Inflammatory macrophage treated with lipopolysaccharide for 1 hour (primary cell): ENCODE measurements around the gene GNAL.
"Not testable (repeated sequence)": the region's sequence is repeated elsewhere in the genome, so short reads cannot be mapped to it uniquely, and the experiment has no call there.

Experiments
- DNase-seq, 2 donors: peaks; one replicate each; pipeline ENCODE4 v3.0.0-alpha.2; 2020 to 2022

Gene GNAL

DNA sequence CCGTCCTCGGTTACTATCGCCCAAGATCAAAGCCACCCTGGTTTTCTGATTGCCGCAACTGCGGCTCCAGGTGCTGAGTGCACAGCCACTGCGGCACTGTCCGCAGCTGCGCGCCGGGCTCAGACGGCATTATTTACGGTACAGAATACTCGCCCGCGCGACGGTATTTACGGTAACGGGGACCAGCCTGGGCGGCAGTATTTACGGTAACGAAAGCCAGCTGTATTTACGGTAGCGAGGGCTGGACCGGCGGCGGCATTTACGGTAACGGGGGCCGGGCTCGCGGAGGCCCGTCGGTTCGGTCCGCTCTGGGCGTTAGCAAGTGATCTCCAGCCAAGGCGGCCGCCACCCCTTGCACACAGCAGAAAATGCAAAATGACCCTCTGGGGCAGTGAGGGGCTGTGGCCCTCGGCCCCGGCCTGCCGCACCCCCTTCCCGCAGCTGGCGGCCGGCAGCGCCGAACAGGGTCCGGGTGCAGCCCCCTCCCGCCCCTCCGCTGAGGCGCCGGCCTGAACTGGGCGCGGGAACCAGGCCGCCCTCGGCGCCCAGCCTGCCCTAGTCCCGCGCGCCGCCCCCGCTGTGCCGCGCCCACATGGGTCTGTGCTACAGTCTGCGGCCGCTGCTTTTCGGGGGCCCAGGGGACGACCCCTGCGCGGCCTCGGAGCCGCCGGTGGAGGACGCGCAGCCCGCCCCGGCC, at the start of gene GNAL:
GNAL (plus strand) TSS at position 293 of the 697 bp plus-strand sequence; CDS start at position 593, 300 bp downstream.
- peak; percentile 37 to 57 for DNase-seq

DNA sequence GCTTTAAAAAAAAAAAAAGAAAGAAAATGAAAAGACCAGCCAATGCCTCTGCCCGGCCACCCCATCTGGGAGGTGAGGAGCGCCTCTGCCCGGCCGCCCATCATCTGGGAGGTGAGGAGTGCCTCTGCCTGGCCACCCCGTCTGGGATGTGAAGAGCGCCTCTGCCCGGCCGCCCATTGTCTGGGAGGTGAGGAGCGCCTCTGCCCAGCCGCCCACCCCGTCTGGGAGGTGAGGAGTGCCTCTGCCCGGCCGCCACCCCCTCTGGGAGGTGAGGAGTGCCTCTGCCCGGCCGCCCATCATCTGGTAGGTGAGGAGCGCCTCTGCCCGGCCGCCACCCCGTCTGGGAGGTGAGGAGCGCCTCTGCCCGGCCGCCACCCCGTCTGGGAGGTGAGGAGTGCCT, 41.8 kb upstream of the GNAL start:
- DNase-seq: not testable (repeated sequence)

DNA sequence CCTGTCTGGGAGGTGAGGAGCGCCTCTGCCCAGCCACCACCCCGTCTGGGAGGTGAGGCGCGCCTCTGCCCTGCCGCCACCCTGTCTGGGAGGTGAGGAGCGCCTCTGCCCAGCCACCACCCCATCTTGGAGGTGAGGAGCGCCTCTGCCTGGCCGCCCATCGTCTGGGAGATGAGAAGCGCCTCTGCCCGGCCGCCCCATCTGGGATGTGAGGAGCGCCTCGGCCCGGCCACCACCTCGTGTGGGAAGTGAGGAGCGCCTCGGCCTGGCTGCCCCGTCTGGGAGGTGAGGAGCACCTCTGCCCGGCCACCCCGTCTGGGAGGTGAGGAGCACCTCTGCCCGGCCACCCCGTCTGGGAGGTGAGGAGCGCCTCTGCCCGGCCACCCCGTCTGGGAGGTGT, 41.3 kb upstream of the GNAL start:
- not testable (repeated sequence) for DNase-seq

DNA sequence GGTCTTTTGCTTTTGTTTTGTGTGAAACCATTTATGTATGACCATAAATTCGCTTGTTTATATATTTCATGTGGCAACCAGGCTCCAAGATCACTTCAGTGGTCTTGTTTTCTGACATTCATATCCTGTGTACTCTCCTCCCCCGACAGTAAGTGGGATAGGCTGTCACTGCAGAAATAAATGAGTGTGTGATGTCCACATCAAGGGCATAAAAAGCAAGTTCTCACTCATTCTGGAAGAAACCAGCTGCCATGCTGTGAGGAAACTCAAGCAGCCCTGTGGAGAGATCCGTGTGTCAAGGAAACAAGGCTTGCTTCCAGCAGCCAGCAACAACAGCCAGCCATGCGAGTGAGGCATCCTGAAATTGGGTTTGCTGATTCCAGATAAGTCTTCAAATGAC, 39.2 kb upstream of the GNAL start:
- DNase-seq: no peak

DNA sequence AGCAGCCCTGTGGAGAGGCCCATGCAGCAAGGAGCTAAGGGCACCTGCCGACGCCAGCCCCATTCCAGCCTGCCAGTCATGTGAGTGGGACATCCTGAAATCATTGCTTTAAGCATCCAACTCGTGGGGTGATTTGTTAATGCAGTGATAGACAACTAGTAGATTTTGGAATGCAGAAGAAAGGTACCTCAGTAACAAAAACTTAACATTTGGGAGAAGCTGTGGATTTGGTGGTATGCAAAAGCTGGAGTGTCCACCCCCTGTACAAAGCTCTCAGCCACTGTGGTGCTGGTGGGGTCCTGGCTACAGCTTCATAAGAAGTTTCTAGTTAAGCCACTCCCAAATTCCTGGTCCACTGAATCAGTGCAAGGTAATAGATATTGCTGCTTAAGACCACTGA, 37.2 kb upstream of the GNAL start:
- no peak for DNase-seq

DNA sequence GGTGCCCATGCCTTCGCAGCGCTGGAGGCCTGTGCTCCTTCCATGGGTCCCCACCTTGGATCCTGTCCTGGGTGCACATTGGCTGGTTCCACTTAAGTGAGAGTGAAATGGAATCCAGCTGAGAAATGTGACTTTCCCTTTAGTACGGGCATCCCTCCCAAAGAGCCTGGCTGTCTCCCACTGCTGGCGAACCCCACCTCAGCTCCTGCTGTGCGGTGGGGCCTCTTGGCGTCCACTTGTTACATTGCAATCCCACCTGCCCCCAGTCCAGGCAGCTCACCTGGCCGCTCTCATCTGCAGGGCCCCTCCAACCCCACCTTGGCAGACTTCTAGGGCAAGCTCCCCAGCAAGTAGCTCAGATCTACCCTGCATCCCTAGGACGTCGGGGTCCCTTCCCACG, 35.5 kb upstream of the GNAL start:
- no peak for DNase-seq

DNA sequence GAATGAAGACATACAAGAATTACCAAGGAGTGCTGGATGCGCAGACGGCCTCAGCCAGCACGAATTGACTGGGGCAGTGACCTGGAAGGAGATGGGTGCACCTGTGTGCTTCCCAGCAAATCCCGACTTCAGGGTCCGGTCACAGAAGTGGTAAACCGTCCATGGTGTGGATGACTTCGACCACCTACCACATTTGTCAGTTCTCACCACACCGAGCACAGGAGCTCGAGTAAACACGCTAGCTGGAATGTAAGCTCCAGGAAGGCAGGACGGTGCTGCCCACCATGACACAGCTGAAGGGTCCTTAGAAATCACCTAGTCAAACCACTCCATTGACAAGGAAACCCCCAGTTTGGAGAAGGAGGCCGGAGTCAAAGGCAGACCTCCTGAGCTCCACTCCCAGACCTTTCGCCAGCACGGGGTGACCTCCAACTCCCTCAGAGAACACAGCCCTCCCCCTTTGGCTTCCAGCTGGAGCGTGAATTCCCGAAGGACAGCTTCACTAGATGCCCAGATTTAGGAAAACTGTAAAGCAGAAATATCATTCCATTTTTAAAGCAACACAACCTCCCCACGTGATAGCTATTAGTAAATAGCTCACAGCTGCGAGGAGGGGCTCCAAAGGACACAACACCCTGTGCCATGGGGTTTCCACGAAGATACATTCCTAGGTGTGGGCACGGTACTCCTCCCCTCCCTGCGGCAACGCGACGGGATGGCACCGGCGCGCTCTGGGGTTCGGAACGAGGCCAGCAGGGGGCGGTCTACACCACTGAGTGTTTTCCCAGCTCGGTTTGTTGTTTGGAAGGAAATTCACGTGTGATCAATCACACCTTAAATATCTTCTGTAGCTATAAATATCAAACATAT, 34.1 kb upstream of the GNAL start:
- DNase-seq: peak; percentile 5 to 61

DNA sequence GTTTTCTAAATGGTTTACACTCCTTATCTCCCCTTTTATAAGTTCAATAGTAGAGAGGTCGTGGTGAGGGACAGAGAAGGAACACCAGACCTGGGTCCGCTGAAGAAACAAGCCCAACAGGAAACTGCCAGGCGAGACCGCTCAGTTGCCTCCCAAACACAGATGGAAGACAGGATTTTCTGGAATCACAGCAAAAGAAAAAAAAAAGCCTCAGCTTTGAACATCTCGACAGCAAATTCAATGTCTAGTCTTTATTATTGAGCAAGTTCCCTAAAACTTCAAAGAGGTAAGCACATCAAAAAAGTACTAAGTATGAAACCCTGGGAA, 33.5 kb upstream of the GNAL start:
- DNase-seq: no peak

DNA sequence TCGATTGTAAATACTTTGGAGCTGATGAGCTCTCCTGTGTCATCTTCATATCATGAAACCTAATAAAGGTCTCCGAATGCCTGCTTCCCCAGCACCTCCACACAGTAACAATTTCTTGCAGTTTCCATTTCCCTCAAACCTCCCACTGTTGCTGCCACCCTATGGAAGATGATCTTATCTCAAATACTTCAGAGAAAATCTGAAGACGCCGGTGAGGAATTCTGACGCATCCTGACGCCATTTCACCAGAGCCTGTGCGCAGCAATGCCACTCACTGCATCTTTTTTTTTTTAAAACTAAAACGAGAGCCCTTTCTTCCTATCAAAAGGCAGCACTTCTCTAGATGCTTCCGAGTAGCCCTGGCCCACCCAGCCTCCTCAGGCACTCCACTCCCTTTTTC, 31.9 kb upstream of the GNAL start:
- DNase-seq: no peak

DNA sequence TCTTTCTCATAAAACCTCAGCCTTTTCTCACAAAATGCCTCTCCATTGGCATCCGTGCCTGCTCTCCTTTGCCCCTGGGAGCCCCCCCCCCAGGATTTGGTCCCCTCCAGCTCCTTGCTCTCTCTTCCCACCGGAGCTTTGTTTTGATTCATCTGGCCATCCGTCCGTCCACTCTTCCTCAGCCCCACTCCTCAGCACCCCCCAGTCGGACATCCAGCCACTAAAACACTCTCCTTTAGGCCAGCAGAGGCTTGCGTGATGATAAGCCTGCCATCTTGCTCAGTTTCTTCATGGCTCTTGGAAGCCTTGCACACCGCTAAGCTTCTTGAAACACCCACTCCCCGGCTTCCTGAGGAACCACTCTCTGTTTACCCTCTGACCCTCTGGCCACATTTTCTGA, 31.5 kb upstream of the GNAL start:
- DNase-seq: no peak

DNA sequence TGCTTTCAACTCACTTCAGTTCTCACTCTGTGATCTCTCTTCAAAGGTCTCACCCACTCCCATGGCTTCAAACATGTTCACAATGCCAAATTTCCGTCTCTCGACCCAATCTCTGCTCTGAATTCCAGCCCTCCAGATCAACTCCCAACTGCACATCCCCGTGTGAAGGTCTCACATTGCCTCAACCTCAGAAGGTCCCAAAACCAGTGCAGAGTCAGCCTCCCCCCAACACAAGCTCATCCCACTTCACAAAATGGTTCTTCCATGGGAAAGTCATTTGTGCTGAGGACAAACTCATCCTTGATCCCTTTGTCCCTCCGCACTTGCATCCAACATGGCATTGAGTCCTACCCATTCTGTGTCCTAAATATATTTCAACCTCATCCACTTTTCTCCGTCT, 31.0 kb upstream of the GNAL start:
- DNase-seq: no peak

DNA sequence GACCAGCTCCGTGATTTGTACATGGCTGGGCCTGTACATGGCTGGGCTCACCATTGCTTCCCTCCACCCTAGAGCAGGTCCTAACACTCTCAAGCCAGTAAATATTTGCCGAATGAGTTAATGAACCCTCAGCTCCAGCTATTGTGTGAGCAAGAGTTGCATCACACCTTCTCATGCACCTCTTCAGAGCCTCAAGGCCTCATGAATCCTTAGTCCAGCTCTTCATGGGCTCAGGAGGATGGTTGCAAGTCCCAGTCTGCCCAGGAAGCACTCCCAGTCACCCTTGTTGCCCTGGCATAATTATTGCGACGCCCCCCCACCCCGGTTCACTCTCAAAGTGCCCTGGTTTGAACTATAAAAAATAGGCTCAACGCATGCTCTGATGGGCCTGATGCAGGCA, 30.1 kb upstream of the GNAL start:
- no peak for DNase-seq

DNA sequence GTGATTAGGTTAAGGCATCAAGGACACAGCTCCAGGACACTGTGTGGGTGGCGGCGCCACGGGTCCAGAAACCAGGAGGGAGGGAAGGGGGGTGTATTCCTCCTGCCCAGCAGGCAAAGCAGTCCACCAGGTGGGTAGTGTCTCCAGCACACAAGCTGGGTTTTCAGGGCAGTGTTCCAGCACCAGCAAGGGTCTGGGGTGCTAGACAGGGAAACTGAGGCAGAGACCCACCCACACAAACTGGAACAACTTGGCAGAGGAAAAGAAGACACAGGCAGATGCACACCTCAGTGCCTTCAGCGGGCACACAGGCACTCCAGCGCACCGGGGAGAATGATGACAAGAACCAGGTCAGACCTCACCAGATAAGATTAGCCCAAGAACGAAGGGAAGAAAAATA, 28.4 kb upstream of the GNAL start:
- DNase-seq: no peak

DNA sequence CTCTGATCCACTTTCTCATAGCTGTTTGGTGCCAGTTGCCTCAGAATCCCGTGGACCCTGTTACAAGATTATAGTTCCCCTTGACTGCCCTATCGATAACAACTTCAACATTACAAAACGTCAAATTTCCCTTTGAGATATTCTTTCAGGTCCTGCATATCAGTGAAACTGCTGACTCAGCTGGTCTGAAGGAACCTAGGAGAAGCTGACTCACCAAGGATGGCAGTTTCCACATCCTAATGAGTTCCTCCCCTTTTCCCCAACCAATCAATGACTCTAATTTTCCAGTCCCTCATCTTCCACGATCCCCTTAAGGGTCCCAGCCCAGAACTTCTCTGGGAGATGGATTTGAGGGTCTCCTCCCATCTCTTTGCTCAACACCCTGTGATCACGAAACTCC, 27.6 kb upstream of the GNAL start:
- no peak for DNase-seq

DNA sequence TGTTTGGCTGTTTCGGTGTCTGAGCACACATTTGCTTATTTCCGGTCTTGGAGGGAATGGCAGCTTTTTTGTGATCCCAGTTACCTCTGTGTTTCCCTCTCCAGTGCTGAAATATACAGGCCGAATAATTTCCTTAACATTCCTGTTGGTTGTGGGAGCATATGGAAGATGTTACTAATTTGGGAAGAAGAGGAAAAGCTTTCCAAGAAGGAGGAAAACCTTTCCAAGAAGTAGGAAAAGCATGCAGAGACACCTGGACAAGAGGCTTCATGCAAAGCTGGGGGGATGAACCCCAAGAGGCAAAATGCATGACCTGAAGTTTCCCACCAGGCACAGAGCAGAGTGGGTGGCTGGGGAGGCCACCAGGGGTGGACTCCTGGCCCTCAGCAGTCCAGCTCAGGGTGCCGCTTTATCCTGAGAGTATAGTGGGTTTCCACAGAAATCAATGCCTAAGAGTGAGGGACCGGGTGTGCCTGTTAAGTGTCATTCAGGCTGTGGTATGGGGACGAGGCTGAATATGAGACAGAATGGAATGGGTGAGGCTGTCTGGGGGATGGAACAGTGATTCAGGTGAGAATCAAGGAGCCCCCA, 25.5 kb upstream of the GNAL start:
- no peak for DNase-seq

DNA sequence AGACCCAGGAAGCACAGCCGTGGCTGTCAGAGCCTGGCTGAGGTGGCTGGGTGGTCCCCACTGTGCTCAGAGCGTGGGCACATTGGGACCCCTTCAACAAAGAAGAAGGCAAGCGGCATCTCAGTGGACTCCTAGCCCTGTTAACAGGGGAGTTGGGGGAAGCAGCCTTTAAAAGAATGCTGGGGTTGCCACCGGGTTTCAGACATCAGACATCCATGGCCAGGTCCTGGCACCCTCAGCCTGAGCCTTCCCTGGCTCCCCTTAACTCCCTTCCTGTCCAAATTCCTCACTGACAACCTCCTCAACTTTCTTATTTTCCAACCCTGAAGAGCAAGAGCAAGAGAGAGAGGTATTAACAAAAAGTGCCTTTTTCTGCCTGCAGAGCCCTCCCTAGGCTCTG, 24.8 kb upstream of the GNAL start:
- DNase-seq: no peak

DNA sequence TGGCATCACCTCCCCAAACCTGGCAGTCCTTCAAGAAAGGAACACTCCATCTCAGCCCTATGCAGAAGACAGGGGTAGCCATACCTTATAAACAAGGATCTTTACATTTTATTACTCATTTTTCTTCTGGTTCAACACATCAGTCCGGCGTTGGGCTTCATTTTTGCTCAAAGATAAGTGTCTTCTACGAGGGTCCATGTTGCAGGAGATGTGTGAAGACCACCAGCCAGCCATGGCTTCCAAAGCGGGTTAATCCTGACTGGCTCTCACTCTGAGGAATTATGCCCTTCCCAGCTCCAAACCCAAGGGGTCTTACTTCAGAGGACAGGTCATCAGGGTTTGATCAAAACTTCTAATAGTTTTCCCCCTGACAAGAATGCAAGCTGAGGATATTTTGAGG, 23.9 kb upstream of the GNAL start:
- no peak for DNase-seq

DNA sequence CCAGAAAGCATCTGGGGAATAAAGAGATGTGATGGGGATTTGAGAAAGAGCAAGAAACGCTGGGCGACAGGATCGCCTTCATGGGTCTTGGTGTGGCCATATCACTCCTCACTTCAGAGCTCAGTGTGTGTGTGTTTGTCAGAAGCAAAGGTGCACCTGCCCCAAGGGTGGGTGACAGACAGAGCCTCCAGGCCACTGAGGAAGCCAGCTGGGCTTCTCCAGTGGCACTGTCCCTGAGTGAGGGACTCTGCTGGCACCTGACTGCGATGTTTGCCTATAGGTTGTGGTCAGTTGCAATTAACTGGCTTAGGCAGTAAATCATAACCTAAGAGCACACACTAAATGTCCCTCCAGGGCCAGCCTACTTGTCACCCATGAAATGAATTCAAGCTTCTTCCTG, 23.5 kb upstream of the GNAL start:
- no peak for DNase-seq

DNA sequence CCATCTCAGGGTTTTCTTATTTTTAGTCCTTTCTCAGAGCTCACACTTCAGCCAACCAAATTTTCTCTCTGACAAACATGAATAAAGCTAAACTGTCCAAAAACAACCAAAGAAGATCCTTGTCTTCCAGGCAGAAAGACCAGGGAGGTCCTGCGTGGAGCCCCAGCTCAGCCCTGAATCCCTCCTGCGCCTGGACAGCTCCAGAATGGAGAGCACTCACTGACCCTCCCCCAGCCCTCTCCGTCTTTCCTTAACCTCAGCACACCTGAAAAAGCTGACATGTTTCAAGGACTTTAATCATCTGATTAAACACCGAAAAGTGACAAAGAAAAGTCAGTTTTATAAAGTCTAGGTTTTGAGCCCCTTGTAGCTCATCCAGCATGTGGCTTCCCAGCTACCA, 22.9 kb upstream of the GNAL start:
- no peak for DNase-seq

DNA sequence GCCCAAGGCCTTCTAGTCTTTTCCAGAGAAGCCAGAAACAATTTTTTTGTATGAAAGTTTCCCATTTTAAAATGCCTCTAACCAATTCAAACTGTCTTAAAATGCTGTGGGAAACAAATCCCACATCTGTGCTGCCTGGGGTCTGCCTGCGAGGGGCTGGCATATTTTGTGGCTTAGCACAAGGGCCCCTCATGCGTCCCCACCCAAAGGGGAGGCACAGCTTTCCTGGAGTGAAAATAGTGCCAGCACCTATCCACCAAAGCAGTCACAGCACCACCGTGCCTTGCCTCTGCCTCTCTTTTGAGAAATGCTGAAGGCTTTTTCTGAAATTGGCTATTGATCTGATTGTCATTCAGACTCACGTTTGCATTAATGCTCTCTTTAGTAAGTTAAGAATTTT, 22.2 kb upstream of the GNAL start:
- no peak for DNase-seq

DNA sequence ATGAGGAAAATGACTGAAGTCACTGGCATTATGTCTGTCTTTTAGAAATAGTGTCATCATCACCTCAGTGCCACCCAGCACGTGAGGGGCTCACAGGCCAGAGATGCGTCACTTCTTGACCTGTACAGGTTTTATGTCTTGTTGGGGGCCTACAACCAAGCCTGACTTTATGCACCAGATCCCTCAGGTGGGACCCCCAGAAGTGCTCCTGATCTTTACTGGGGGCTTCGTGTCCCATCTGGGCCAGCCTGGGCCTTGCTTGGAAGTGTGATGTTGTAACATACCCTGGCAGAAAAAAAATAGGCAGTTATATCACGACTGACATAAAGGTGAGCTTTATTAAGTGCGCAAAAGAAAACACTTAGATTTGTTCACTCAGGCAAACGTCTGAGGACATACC, 21.5 kb upstream of the GNAL start:
- DNase-seq: no peak

DNA sequence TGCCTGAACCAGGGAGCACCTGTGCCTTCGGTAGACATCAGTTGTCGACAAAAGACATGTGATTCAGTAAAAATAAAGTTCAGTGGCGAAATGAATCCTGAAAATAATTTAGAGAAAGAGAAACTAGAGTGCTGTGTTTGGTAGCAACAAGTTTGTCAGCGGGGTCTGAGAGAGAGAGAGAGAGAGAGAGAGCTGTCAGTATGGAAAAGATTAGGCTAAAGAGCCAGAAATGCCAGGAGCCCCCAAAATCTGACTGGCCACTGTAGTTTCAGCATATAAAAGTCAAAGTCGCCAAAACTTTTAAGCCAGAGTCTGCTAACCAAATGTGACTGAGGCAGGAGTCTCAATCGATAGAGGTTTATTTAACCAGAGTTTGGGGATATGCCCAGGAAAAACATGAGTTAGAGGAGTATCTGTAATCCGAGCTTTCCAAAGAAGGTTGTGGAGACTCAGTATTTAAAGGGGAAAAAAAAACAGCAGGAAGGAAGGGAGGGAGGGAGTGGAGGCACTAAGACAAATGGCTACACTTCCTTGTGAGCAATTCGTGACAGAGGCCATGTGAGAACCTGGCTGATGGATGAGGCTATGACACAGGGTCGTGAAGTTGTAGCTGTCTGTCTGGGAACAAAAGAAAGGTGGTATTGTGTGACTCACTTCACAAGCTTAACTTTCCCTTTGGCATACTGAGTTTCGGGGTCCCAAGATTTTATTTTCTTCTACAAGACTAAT, 20.5 kb upstream of the GNAL start:
- no peak for DNase-seq

DNA sequence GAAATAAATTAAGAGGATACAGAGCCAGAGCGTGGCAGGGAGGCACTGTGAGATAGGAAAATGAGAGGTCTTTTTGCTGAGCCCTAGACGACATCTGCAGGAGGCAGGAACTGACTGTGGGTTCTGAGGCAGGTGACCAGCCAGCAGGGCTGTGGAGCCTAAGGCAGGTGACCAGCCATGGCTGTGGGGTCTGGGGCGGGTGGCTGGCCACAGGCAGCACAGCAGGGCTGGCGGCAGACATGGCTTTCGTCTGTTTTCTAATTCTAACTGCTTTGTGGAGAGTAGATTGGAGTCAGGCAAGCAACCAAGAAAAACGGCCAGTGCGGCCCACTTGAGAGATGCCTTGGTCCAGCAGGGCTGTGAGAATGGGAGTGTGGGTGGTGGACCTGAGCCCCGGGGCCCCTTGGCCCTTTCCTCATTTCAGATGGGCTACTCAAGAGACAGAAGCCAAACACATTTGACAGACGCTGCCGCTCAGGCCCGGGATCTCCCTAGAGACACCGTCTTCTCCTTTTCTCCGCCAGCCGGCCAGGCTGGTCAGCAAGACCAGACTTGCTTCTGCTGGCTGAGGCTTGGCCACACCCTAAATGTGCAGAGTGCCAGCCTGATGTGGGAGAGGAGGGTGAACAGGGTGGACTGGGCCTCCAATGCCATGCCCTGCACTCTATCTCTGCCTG, 19.7 kb upstream of the GNAL start:
- DNase-seq: no peak
